Pancreas (tissue), 10 donors: Measurements from ENCODE around the gene TBX10. TPM values are rescaled to one million over a fixed set of nuclear protein-coding genes. Genes with fewer than 3 reads are reported as not detected.

Experiments used
- ATAC-seq, 4 donors: fragments of 200-7000 bp; cut with Tn5 transposase; one replicate each; pipeline versions ENCODE4 v1.8.0 to v1.9.1; 2020; ENCODE audit warnings: mild to moderate bottlenecking in 4 of 4, moderate library complexity in 4 of 4
- DNase-seq, 6 donors: peaks; one replicate each; pipeline ENCODE4 v3.0.0-alpha.2; 2020
- FAIRE-seq: peaks from 2 replicates; lab custom pipeline; 2012; peaks lifted over from hg19 to GRCh38; lab: Jason Lieb, UNC
- H3K27ac ChIP-seq, 4 donors: fragments of 200-600 bp; sonication (generic); 1 replicate in 3 of 4; 2 replicates in 1 of 4; pipeline versions ENCODE4 v1.5.0 to v1.8.0; 2020
- H3K27me3 ChIP-seq, 4 donors: fragments of 200-600 bp; one replicate each; pipeline ENCODE4 v1.8.0; 2021
- H3K36me3 ChIP-seq, 3 donors: fragments of 200-600 bp; sonication (generic) in 1 of 3; one replicate each; pipeline versions ENCODE4 v1.5.0 to v1.8.0; 2020 to 2021
- H3K4me1 ChIP-seq, 3 donors: fragments of 200-600 bp; one replicate each; pipeline ENCODE4 v1.8.0; 2021
- H3K4me3 ChIP-seq, 4 donors: fragments of 200-600 bp; sonication (generic) in 2 of 4; one replicate each; pipeline versions ENCODE4 v1.5.0 to v1.8.0; 2020 to 2021
- H3K9me3 ChIP-seq, 4 donors: fragments of 200-600 bp; one replicate each; pipeline ENCODE4 v1.8.0; 2021
- CTCF ChIP-seq, 4 donors: fragments of 200-600 bp; sonication (generic) in 3 of 4; IDR thresholded peaks; one replicate each; pipeline versions ENCODE4 v1.5.0 to v1.8.0; 2021; ENCODE audit warnings: antibody characterized with exemption in 4 of 4
- WGBS, 2 donors: extraction: QIAGEN DNeasy Blood & Tissue Kit; methylation state at CpG; one replicate each; pipeline ENCODE4 v1.1.7; 2013; 5-methylcytosine and 5-hydroxymethylcytosine counted together
- intact Hi-C, 3 donors: fragments of 100-400 bp; cut with DNase I; formaldehyde crosslinking; loops; one replicate each; pipeline versions ENCODE4 v1.11.1 to v1.14.2; 2022
- polyA plus RNA-seq, 2 donors: library from polyadenylated mRNA; stranded (reverse); fragments of 200-250 nt; gene quantifications; one replicate each; pipeline ENCODE4 v1.2.3, GENCODE V29; 2013
- total RNA-seq, 6 donors: library from RNA; stranded (reverse); fragmentation: NEBNext Ultra II Directional in 4 of 6; extraction: Animal tissue kit (Norgen Biotek cat#: 25700) in 4 of 6; gene quantifications; one replicate each; pipeline versions ENCODE4 v1.2.1 to v1.2.4, GENCODE V29; 2021 to 2023
- donor health status: healthy with polysubstance abuse.
- donor health status: DM: no; HTN: no; CAD: no; lungs with moderate emphysema.
- donor health status: DM: no; HTN: no; CAD: no.
- donor health status: control.
- donor health status: control.
- donor health status: Bipolar disorder and iron deficiency.
- donor health status: DM: yes; HTN: yes; CAD: no.
- donor health status: DM: no; HTN: no; CAD: no.
- donor health status: DM: no; HTN: no; CAD: no.
- donor health status: DM: yes; HTN: yes; CAD: no.

Gene TBX10
- total and polyA plus RNA-seq, 8 donors = 0.09 to 0.37 (median 0.26) TPM; not detected in 4

- no peak overlapping the region for H3K27ac ChIP-seq
- peak in 2 of 6 donors; percentile 48 to 64 for DNase-seq
- intact Hi-C loops = loop anchor here in 1 of 3 donors (10.0 kb wide), 1 partner anchor 47 kb away; no protein-coding TSS in a partner anchor
- H3K4me3 ChIP-seq = no peak overlapping the region
- no peaks in the 10 kb centered on the region for H3K36me3 ChIP-seq
- no peaks in the 10 kb centered on the region for H3K9me3 ChIP-seq
- FAIRE-seq = no peak
- whole genome bisulfite sequencing, 2 donors = 78 to 81% methylated on average over 26 of the region's 26 CpGs
- no peak for TF ChIP-seq CTCF (IDR thresholded peaks at IDR 0.05)
- no peak for ATAC-seq
- no peaks in the 10 kb centered on the region for H3K4me1 ChIP-seq
- no peaks in the 10 kb centered on the region for H3K27me3 ChIP-seq
Measured at GRCh38 chr11:67667490-67668191, 28.1 kb upstream of the TBX10 start.

GRCh38 chr11:67666676-67667489 is 27.3 kb upstream of the TBX10 start:
- intact Hi-C loops = loop anchor here in 1 of 3 donors (10.0 kb wide), 1 partner anchor 48 kb away; no protein-coding TSS in a partner anchor
- DNase-seq (no peak), ATAC-seq (no peak), FAIRE-seq (no peak)
- no peak overlapping the region for H3K27ac ChIP-seq
- WGBS, 2 donors = 75% methylated on average over 19 to 20 of the region's 20 CpGs
- no peak for TF ChIP-seq CTCF (IDR thresholded peaks at IDR 0.05)
- H3K4me3 ChIP-seq = no peak overlapping the region
- no peaks in the 10 kb centered on the region for H3K36me3 ChIP-seq
- no peaks in the 10 kb centered on the region for H3K4me1 ChIP-seq
- no peaks in the 10 kb centered on the region for H3K9me3 ChIP-seq
- H3K27me3 ChIP-seq = no peaks in the 10 kb centered on the region

DNA sequence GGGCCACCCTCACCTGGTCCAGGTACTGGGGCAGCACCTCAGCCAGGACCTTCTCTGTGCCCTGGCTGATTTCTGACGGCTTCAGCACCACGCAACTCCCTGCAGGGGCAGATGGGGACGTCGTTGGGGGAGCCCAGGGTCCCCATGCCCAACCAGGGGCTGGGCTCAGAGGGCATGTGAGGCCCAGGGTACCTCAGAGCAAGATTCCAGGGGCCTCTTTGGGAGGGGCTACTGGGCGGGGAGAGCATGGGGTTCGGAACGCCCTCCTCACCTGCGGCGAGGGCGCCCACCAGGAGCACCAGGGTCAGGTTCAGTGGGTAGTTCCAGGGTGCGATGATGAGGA is 26.7 kb upstream of the TBX10 start:
- no peaks in the 10 kb centered on the region for H3K36me3 ChIP-seq
- intact Hi-C loops = loop anchor here in 1 of 3 donors (10.0 kb wide), 1 partner anchor 49 kb away; no protein-coding TSS in a partner anchor
- no peak overlapping the region for H3K4me3 ChIP-seq
- DNase-seq = no peak
- no peak for ATAC-seq
- WGBS, 2 donors = 88 to 96% methylated on average over 11 of the region's 11 CpGs
- no peaks in the 10 kb centered on the region for H3K27me3 ChIP-seq
- no peak for FAIRE-seq
- no peak for TF ChIP-seq CTCF (IDR thresholded peaks at IDR 0.05)
- H3K4me1 ChIP-seq = no peaks in the 10 kb centered on the region
- H3K9me3 ChIP-seq = no peaks in the 10 kb centered on the region
- no peak overlapping the region for H3K27ac ChIP-seq

GRCh38 chr11:67665541-67666302 is 26.2 kb upstream of the TBX10 start:
- H3K36me3 ChIP-seq = no peaks in the 10 kb centered on the region
- peak; percentile 58 to 93 (median 72) for ATAC-seq
- FAIRE-seq = no peak
- no peak overlapping the region for H3K4me3 ChIP-seq
- no peak overlapping the region for H3K27ac ChIP-seq
- peak in 4 of 6 donors; percentile 51 to 82 (median 62) for DNase-seq
- H3K4me1 ChIP-seq = no peaks in the 10 kb centered on the region
- 53 to 54% methylated on average over 19 to 24 of the region's 24 CpGs for WGBS, 2 donors
- H3K27me3 ChIP-seq = no peaks in the 10 kb centered on the region
- intact Hi-C loops = loop anchor here in 1 of 3 donors (10.0 kb wide), 1 partner anchor 49 kb away; no protein-coding TSS in a partner anchor
- TF ChIP-seq CTCF (IDR thresholded peaks at IDR 0.05) = peak in 3 of 4 donors; percentile 13 to 19 (median 15)
- no peaks in the 10 kb centered on the region for H3K9me3 ChIP-seq
